HG02981 (cell line): Measurements from ENCODE around the gene PEX5L.
A peak's percentile ranks its signal among the peaks of the same experiment; 100 is the strongest.
"Not testable (repeated sequence)": the region's sequence is repeated elsewhere in the genome, so short reads cannot be mapped to it uniquely, and the experiment has no call there.

Experiments used
- ATAC-seq: cut with Tn5 transposase; IDR thresholded peaks from one replicate; pipeline ENCODE4 v1.9.1; 2021; ENCODE audit warnings: mild to moderate bottlenecking, moderate library complexity; ENCODE audit not compliant: unreplicated experiment

PEX5L gene

DNA sequence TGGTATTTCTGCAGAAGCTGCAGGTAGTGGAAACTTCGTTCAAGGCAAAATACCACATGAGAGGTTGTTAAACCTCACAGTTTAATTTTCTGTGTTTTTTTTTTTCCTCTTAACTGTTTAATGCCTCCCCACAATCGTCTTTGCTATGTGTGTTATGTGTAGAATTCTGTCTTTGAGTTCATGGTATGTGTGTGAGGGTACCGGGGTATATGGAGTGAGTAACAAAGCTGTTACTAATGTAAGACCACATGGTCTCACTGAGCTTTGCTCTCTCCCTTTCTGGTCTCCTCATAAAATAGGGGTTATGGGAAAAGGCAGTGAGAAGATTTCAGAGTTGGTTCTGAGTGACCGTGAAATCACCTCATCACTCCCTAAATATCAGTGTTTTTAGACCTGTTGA, 240.3 kb downstream of the PEX5L start:
- no peak for ATAC-seq

DNA sequence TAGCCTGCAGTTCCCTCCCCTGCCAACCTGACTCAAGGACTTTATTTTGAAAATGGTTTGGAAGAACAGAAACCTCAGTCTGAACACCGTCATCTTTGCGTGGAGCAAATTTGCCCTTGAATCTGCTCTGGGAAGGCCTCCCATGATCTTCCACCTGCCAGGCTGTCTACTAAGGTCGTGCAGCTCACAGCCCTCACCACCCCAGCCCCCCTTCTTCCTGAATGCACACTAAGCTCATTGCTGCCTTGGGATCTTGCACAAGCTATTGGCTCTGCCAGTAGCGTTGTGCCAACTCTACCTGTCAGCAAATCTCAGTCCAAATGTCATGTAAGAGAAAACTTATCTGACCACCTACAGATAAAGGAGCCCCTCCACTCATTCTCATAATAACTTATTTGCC, 242.4 kb downstream of the PEX5L start:
- ATAC-seq = no peak

DNA sequence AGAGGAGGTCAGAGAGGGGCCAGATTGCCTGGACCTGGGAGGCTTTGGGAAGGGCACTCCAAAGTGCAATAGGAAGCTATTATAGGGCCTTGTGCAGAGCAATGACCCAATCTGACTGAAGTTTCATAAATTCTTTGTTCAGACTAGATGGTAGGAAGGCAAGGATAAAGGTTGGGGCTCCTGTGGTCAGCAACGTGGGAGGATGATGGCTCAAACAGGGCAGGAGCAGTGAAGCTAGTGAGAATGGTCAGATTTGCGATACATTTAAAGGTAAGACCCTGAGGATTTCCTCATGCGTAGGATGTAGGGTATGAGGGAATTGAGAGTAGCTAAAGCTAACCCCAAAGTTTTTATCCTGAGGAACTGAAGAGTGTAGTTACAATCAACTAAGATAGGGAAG, 244.9 kb downstream of the PEX5L start:
- ATAC-seq = no peak

DNA sequence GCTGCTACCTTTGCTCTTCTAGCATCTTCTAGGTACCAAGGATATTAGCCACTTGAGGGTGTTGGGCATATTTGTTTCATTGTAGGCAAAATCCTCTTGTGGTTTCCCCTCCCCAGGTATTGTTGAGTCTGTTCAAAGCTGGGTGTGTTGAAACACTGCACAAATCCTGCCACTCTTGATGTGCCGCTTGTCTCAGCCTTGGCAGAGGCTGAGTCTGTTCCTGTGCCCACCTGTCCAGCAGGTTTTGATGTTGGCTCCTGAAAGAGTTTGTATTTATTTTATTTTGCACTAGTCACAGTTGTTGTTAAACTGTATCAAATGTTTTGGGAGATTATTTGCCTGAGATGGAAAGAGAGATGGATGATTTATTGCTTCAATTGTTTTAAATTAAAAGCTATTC, 247.7 kb downstream of the PEX5L start:
- no peak for ATAC-seq

DNA sequence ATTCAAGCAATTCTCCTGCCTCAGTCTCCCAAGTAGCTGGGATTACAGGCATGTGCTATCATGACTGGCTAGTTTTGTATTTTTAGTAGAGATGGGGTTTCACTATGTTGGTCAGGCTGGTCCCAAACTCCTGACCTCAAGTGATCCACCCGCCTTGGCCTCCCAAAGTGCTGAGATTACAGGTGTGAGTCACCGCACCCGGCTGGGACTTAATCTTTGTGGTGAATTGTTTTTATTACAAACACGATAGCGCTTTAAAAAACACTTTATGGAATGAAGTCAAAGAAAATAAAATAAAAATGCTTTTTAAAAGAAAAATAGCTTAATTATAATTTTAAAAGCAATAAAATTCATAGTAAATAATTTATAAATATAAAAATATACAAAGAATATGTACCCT, 253.9 kb downstream of the PEX5L start:
- ATAC-seq = not testable (repeated sequence)

DNA sequence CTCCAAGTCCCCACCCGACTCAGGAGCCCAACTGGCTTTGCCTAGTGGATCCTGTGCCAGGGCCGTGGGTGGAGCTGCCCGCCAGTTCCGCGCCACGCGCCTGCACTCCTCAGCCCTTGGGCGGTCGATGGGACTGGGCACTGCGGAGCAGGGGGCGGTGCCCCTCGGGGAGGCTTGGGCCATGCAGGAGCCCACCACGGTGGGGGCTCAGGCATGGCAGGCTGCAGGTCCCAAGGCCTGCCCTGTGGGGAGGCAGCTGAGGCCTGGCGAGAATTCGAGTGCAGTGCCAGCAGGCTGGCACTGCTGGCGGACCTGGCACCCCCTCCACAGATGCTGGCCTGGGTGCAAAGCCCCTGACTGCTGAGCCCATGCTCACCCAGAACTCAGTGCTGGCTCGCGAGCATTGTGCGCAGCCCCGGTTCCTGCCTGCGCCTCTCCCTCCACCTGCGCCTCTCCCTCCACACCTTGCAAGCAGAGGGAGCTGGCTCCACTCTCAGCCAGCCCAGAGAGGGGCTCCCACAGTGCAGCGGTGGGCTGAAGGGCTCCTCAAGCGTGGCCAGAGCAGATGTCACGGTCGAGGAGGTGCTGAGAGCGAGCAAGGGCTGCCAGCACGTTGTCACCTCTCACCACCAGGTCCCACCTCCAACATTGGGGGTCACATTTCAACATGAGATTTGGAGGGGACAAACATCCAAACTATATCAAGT, 261.2 kb downstream of the PEX5L start:
- ATAC-seq = no peak

DNA sequence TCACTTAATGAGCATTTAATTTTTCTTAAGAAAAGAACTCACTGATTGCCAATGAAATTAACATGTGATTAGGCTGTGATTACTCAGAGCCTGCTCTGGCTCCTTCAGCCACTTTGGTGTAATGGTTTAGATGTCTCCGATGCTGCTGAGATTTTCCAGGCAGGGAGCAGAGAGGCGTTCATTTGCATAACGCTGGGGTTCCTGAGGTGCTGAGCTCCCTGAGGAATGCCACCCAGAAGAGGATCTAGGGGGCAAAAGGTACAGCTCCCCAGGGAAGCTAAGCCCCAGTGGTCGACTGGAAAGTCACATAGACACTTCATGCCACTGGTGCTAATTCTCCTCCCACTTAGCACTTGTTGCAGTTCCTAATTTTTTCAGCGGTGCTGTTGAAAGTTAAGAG, 264.4 kb downstream of the PEX5L start:
- no peak for ATAC-seq

DNA sequence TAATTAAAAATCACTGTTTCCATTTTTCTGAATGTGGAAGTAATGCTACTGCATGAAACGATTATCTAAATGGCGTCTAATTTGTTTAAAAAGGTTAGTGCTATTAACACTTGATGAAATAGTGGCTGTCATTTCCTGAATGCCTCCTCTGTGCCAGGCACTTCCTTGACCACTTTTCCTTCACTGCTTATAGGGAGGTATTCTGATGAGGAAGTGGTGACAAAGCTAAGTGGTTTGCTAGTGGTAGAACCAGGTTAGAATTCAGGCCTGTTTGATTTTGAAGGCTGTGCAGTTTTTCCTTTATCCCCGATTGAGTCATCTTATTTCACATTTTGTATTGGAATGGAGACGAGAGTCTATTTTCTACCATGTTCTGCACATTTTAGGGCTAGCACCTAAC, 264.9 kb downstream of the PEX5L start:
- ATAC-seq = no peak

DNA sequence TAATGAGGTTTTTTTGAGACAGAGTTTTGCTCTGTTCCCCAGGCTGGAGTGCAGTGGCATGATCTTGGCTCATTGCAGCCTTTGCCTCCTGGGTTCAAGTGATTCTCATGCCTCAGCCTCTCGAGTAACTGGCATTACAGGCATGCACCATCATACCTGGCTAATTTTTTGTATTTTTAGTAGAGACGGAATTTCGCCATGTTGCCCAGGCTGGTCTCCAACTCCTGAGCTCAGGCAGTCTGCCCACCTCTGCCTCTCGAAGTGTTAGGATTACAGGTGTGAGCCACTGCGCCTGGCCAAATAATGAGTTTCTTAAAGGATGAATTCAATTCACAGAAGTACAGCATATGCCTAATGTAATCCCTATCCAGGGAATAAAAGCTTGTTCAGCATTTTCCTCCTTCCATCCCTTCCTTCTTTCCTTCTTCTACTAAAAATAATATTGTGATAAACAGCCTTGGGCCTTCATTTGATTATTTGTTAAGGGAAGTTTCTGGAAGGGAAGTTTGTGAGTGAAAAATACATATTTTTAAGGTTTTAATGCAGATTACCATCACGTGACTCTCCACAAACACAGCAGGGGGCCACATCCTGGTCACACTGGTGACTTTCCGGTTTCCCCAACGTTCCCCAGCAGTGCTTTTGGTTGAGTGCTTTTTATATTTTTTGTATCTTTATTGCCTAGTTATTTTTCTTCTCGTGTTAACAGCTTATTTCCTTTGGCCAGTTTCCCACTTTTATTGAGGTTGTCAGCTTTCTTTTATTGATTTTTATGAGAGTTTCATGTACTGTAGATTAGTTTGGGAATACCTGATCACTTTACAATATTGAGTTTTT, 267.1 kb downstream of the PEX5L start:
- ATAC-seq = no peak

DNA sequence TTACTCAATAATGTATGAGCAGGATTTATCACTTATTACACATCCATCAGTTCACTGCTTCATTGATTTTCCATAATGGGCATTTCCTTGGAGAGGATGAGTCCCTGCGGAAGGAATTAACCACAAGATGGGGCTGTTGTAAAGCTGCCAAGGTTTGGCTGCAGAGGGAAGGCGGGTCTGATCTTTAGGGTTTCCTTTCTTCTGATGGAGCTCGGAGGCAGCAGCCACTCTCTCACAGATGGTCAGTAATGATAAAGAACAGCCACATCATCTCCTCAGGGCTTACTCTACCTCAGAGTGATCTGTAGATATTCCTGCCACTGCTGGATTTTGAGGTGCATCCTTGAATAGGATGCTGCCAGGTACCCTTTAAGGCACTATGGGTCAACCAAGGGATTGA, 268.7 kb downstream of the PEX5L start:
- no peak for ATAC-seq

DNA sequence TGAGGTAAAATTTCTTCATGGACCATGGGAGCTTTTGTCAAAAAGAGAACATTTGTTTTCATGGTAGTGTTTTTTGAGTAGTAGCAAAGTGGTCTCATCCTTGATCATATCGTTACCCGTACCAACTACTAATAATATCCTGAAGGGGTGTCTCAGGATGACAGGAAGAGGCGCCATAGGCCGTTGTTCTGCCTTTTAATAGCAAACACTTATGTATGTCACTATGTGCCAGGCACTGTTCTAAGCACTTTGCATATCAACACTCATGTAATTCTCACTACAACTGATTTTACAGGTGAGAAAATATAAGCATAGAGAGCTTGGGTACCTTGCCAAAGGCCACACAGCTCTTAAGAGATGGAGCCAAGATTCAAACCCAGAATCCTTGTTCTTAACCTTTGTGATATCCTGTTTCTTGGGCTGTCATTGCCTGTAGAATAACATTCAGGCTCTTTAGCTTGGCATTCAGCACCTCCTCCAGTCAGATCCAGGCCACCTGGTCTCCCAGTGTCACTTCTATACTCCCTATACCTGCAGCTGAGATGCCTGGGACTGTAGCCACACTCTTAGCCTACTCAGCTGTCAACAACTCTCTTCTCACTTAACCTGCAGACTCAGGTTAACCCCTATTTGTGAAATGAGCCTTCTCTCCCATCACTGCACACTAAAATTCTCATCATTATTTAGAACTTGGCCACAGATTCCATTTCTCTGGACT, 270.2 kb downstream of the PEX5L start:
- ATAC-seq = no peak

DNA sequence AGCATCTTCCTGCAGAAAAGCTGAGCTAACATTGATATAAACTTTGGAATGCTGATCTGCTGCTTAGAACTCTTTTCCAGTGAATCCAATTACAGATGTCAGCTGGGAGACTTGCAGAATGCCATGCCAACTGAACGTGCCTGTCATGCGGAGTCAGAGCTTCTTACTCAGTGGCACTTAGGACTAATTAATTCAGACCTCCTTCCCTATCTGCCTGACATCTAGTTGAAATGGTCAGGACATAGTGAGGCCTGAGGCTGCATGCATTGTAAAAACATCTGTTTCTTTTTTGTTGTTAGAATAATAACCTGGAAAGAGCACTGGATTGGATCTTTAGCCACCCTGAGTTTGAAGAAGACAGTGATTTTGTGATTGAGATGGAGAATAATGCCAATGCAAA, 271.3 kb downstream of the PEX5L start:
- no peak for ATAC-seq

DNA sequence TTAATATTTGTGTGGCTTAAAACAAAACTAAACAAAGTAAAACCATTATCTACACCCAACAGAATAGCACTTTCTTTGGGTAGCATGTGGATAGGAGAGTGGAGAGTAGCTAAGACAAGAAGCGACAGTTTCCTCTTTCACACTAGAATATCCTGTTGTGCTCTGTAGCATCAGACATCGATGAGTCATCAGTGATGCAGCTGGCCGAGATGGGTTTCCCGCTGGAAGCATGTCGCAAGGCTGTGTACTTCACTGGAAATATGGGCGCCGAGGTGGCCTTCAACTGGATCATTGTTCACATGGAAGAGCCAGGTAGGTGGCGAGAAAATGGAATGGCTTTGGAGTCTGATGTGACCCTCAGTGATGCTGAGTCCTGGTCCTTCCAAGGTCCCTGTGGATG, 275.8 kb downstream of the PEX5L start:
- no peak for ATAC-seq

DNA sequence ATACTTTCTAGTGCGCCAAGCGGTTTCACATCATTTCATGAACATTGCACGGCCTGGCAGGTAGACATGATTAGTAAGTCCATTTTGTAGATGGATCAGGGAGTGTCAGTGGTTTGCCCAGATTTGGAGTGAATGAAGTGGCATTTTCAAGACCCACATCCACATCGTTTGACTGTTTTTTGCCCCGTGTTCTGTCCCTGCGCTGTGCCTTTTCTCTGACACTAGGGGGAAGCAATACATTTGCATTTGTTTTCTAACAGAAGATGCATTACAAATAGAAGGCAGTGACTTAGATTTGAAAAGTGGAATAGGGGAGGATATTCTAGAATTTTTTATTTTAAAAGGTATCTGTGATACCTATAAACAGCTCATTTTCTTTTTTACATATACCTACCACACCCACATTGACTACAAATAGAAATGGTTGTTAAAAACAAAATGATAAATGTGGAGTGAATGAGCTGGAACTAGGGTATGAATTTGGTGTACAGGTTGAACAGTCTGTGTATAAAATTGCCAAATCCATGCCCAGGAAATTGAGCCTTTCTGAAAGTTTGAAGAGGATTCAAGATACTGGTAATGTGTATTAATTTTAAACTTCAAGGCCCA, 285.9 kb downstream of the PEX5L start:
- peak; percentile 50 for ATAC-seq

DNA sequence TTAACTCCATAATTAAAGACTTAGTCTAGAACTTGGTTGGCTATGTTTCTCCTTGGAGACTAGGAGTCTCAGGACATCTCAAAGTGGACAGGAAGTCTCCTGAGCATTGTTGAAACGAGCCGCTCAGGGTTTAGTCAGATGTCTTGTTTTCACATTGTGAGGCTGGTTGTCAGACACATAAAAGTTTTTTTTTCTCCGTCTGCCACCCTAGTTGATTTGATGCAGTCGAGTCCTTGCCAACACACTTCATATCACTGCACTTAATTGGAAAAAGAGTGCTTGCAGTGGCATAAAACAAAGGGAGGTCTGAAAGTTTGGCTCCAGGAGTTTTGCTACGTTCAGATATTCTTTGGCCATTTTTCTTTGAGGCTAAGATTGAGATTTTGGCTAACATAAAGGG, 291.0 kb downstream of the PEX5L start:
- ATAC-seq = no peak

DNA sequence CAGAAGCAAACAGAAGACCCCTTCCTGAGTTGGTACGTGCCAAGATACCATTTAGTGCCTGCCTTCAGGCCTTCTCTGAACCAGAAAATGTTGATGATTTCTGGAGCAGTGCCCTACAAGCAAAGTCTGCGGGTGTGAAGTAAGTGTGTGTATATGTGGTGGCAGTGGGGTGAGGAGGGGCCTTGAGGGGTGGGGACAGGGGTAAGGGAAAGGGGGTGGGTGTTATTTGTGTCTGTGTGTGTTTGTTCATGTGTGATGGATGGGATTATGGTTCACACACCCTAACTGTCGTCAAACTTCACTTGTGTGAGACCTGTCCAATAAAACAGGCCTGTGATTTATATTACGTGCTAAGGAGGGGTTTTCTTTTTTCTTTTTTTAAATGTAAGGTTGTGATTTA, 291.7 kb downstream of the PEX5L start:
- no peak for ATAC-seq
